ENCODE results near the gene GYS1.

DNA sequence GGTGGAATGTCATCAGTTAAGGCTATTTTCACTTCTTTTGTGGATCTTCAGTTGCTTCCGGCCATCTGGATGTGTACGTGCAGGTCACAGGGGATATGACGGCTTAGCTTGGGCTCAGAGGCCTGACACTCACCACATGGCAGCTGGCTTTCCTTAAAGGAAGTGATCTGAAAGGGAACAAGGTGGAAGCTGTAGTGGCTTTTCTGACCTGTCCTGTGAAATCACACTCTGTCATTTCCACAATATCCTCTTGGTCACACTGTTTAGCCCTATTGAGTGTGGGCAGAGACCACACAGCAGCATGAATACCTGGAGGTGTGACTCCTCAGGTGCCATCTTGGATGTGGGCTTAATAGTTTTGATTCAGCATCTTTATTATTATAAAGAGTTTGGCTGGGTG, 43.0 kb downstream of the GYS1 start:
- TF ChIP-seq, protein P1, sequence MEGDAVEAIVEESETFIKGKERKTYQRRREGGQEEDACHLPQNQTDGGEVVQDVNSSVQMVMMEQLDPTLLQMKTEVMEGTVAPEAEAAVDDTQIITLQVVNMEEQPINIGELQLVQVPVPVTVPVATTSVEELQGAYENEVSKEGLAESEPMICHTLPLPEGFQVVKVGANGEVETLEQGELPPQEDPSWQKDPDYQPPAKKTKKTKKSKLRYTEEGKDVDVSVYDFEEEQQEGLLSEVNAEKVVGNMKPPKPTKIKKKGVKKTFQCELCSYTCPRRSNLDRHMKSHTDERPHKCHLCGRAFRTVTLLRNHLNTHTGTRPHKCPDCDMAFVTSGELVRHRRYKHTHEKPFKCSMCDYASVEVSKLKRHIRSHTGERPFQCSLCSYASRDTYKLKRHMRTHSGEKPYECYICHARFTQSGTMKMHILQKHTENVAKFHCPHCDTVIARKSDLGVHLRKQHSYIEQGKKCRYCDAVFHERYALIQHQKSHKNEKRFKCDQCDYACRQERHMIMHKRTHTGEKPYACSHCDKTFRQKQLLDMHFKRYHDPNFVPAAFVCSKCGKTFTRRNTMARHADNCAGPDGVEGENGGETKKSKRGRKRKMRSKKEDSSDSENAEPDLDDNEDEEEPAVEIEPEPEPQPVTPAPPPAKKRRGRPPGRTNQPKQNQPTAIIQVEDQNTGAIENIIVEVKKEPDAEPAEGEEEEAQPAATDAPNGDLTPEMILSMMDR (IDR thresholded peaks at IDR 0.05) = no peak
- TF ChIP-seq EZH2 (IDR thresholded peaks at IDR 0.05) (no peak), EZH2phosphoT487 (IDR thresholded peaks at IDR 0.05) (no peak)

All from neural progenitor cell (in vitro differentiated cells).